HG03108 (cell line): Measurements from ENCODE around the gene PSTPIP1.
A peak's percentile ranks its signal among the peaks of the same experiment; 100 is the strongest.

Source experiments
- ATAC-seq: cut with Tn5 transposase; IDR thresholded peaks from one replicate; pipeline ENCODE4 v1.9.1; 2021; ENCODE audit warnings: moderate library complexity; ENCODE audit not compliant: unreplicated experiment

The PSTPIP1 gene

DNA sequence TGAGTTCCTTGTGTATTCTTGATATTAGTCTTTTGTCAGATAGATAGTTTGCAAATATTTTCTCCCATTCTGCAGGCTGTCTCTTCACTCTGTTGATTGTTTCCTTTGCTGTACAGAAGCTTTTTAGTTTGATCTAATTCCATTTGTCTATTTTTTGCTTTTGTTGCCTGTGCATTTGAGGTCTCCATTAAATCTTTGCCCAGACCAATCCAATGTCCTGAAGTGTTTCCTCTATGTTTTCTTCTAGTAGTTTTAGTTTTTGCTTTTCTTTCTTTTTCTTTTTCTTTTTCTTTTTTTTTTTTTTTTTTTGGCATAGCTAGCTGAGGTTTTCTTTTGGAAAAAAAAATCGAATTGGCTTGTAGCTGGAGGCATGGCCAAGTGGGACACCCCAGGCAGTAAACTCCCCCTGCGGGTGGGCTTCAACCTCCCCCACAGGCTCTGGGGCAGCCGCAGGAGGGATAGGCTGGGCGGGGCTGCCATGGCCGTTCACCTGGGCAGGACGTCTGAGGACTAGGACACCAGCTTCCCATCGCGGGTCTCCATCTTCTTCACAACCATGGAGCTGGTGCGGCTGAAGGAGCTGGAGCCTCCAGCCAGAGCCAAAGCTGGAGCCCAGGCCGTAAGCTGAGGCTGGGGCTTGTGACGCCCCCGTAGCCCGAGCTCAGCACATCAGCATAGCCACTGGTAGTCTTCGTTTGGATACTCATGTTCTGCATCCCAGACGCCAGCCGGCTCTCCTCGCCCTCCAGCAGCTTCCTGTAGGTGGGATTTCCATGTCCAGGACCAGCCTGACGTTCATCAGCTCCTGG lies 16.2 kb upstream of the PSTPIP1 start:
- ATAC-seq, result no peak

- ATAC-seq, result no peak
These were observed 15.5 kb upstream of the PSTPIP1 start for GRCh38 chr15:76979331-76979925.

DNA sequence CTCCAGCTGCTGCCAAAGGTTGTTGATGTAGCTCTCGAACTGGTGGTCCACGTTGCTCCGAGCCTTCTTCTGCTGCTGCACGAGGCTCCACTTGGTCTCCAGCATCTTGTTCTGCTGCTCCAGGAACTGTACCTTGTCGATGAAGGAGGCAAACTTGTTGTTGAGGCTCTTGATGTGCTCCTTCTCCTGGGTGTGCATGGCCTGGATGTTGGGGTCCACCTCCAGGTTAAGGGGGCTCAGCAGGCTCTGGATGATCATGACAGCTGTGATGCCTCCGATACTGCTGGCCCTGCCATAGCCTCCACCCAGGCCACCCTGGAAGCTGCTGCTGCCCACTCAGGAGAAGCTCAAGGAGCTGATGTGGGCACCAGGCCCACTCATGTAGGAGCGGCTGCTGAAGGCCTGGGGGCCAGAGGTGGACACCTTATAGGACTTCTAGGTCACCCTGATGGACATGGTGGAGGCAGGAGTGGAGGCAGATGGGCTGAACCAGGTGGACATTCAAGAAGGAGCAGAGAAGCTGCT lies 14.9 kb upstream of the PSTPIP1 start:
- ATAC-seq, result no peak

DNA sequence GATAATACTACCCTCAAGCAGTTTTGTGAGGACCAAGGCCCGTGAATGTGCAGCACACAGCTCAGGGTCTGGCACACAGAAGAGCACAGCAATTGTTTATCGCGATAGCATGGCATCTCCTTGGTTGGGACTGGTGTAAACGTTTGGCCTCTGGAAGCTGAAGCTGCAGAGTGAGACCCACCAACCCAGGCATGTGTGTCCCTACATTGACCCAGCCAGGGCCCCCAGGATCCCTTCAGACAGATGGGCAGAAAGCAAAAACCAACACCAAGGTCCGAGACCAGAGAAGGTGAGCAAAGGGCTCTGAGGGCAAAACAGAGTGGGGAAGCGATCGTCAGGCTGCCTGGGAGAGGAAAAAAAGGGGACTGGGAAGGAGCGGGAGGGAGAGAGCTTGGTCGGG lies 12.6 kb upstream of the PSTPIP1 start:
- ATAC-seq, result no peak

- no peak for ATAC-seq
These were observed 12.2 kb upstream of the PSTPIP1 start for GRCh38 chr15:76982756-76983155.

- no peak for ATAC-seq
These were observed 11.1 kb upstream of the PSTPIP1 start for GRCh38 chr15:76983590-76984375.

GRCh38 chr15:76986743-76987142 lies 8.2 kb upstream of the PSTPIP1 start:
- no peak for ATAC-seq

- no peak for ATAC-seq
These were observed 7.7 kb upstream of the PSTPIP1 start for GRCh38 chr15:76987276-76987675.

GRCh38 chr15:76987896-76988860 lies 6.7 kb upstream of the PSTPIP1 start:
- ATAC-seq, result peak; percentile 71

DNA sequence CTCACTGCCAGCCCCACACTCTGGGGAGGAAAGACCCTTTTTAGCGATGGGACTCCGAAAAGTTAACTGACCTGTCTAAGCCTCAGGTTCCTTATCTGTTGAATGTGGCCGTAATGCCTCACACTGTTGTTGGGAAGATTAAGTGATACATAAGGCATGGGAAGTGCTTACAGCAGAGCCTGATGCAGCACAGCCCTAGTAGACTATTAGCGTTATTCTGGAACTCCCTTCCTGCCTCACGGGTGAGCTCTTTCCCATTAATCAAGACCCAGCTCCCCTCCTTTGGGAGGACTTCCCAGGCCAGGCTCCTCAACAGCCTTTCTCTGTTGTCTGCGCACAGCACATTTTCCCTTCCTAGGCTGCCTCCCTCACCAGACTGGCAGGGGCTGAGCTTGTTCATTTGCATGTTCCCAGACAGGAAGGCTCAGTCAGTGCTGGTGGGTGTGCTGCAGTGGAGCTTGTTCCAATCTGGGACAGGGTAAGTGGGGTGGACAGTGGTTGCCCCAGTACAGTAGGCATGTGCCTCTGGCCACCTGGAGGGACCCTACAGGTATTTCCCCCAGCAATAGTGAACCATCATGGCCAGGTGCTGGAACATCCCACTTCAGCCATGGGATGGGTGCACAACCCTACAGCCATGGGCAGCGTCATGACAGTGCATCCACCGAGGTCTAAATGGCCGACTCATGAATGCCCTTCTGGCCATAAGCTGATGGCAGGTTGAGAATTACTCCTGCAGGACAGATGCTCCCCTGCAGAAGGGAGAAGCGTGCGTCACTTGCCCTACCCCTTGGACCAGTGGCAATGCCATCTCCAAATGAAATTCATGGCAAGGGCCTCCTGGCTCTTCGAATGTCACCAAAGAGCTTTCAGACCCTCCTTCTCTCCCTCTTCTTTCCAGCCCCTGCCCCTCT lies 5.8 kb upstream of the PSTPIP1 start:
- no peak for ATAC-seq

DNA sequence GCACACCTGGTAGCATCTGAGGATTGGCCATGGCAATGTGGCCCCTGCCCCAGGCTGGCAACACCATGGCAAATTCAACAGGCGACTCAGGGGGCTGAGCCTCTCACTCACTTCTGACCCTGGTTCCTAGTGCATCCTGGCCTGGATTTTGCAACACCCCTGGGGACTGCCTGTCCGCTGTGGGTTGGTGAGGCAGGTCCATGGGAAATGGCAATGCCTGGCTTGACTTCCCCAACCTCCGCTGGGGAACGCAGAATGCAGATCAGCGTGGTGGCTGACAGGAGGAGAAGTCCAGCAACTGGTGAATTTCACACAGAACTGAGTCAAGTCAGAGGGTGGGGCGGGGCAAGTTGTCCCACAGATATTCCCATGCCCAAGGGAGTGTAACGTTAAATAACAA lies 3.9 kb upstream of the PSTPIP1 start:
- no peak for ATAC-seq

GRCh38 chr15:76991741-76992645 lies 2.9 kb upstream of the PSTPIP1 start:
- no peak for ATAC-seq

GRCh38 chr15:76993114-76993725 lies 1.7 kb upstream of the PSTPIP1 start:
- no peak for ATAC-seq

- ATAC-seq, result no peak
These were observed 925 bp upstream of the PSTPIP1 start for GRCh38 chr15:76994001-76994400.

DNA sequence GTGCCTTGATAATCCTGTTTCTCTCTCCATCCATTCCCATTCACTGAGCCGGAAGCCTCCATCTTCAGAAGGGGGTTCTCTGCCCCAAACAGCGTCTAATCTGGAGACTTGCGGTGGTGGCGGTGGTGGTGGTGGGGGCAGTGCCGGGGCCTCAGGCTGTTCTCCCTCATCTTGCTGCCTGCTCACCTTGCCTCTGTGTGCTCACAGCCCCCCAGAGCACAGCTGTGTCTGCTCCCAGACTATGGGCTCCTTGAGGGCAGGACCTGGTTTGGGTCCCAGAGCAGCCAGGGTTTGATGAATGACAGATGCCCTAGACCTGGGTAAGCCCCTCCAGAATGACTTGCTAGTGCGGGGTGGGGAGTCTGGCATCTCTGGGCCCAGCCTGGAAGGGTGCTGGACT lies 430 bp upstream of the PSTPIP1 start:
- ATAC-seq, result no peak

- no peak for ATAC-seq
These were observed 1.2 kb downstream of the PSTPIP1 start for GRCh38 chr15:76996076-76996525.

GRCh38 chr15:76996526-76997401 lies 1.8 kb downstream of the PSTPIP1 start:
- no peak for ATAC-seq
